Tibial nerve (tissue), 3 donors: Measurements from ENCODE around the gene TECPR2.

ENCODE experiments used
- CTCF ChIP-seq, 5 experiments: fragments of 200-600 bp in 3 of 5; fragments of 450-650 bp in 2 of 5; sonication (generic) in 3 of 5; IDR thresholded peaks; one replicate each; pipeline ENCODE4 v1.5.1; 2016 to 2019; ENCODE audit warnings: antibody characterized with exemption in 5 of 5, mild to moderate bottlenecking in 3 of 5, moderate library complexity in 2 of 5
- POLR2A ChIP-seq, 2 donors: fragments of 450-650 bp; IDR thresholded peaks; one replicate each; pipeline ENCODE4 v1.6.1; 2017; ENCODE audit warnings: antibody characterized with exemption in 2 of 2, mild to moderate bottlenecking in 2 of 2, moderate library complexity in 2 of 2

- TF ChIP-seq CTCF (IDR thresholded peaks at IDR 0.05) (no peak), POLR2A (IDR thresholded peaks at IDR 0.05) (no peak)
These were observed 110.0 kb downstream of the TECPR2 start for GRCh38 chr14:102472791-102473150.
